ENCODE data around the gene ZNF608. TPM values are rescaled to one million over a fixed set of nuclear protein-coding genes. Genes with fewer than 3 reads are reported as not detected.

The ZNF608 gene
- total RNA-seq, 1 experiment from 2014 or later = 17.5 TPM

- Histone ChIP-seq H3K4me3 (ENCODE audit: low read depth, low read length) (no peak overlapping the region), H3K27me3 (replicated peaks; ENCODE audit: control insufficient read depth, insufficient read depth, low read length) (no peaks in the 10 kb centered on the region), H3K4me1 (peaks cover 33% of the 10 kb centered on the region), H3K9me3 (no peaks in the 10 kb centered on the region), H3K36me3 (ENCODE audit: control insufficient read depth, insufficient read depth, low read length) (no peaks in the 10 kb centered on the region)
- no peaks in the 10 kb centered on the region for H3K9me3 Mint-ChIP-seq (ENCODE audit: unreplicated experiment)
- DNase-seq = no peak
- H3K27ac Mint-ChIP-seq (ENCODE audit: unreplicated experiment) = no peak overlapping the region
- intact Hi-C loops (cut with micrococcal nuclease; ENCODE audit: unreplicated experiment) = loop anchor here (5.0 kb wide), 1 partner anchor 659 kb away; no protein-coding TSS in a partner anchor
- no TSS peak for BruUV-seq (replicated peaks)
- H3K4me1 Mint-ChIP-seq (ENCODE audit: low read depth, unreplicated experiment) = peaks cover 12% of the 10 kb centered on the region
- no peak overlapping the region for H3K4me3 Mint-ChIP-seq (ENCODE audit: unreplicated experiment)
- CTCF ChIA-PET = no interaction called here
- peaks cover 9% of the 10 kb centered on the region for H3K36me3 Mint-ChIP-seq (ENCODE audit: insufficient read depth, unreplicated experiment)
- no peaks in the 10 kb centered on the region for H3K27me3 Mint-ChIP-seq (ENCODE audit: insufficient read depth, unreplicated experiment)
- POLR2A ChIA-PET = no interaction called here
- TF ChIP-seq, protein P1, sequence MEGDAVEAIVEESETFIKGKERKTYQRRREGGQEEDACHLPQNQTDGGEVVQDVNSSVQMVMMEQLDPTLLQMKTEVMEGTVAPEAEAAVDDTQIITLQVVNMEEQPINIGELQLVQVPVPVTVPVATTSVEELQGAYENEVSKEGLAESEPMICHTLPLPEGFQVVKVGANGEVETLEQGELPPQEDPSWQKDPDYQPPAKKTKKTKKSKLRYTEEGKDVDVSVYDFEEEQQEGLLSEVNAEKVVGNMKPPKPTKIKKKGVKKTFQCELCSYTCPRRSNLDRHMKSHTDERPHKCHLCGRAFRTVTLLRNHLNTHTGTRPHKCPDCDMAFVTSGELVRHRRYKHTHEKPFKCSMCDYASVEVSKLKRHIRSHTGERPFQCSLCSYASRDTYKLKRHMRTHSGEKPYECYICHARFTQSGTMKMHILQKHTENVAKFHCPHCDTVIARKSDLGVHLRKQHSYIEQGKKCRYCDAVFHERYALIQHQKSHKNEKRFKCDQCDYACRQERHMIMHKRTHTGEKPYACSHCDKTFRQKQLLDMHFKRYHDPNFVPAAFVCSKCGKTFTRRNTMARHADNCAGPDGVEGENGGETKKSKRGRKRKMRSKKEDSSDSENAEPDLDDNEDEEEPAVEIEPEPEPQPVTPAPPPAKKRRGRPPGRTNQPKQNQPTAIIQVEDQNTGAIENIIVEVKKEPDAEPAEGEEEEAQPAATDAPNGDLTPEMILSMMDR (IDR thresholded peaks at IDR 0.05; ENCODE audit: insufficient read depth in 1 of 2, low read depth in 1 of 2, low read length in 1 of 2, severe bottlenecking in 1 of 2, unreplicated experiment in 1 of 2) = no peak
These were observed 6.6 kb upstream of the ZNF608 start for GRCh38 chr5:124752854-124753720.

DNA sequence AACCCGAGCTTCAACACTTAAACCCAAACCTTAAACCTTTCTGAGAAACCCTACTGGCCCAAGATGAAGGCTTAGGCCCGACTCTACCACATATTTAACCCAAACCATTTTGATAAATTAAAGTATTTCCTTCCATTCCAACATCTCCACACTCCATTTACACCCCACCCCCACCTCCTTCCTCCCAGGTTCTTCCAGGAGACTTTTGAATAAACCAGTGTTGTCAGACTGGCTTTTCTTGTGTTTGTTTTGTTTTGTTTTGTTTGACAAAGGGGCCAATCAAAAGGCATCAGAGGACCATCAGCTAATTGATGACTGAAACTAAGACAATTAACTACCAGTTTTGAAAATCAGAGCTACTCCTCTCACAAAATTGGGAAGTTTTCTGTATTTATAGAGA lies 4.6 kb upstream of the ZNF608 start:
- intact Hi-C loops (cut with micrococcal nuclease; ENCODE audit: unreplicated experiment) = loop anchor here (5.0 kb wide), 1 partner anchor 661 kb away; no protein-coding TSS in a partner anchor
- CTCF ChIA-PET = no interaction called here
- Mint-ChIP-seq H3K27ac (ENCODE audit: unreplicated experiment) (peak overlapping the region; percentile 42), H3K27me3 (ENCODE audit: insufficient read depth, unreplicated experiment) (no peaks in the 10 kb centered on the region), H3K36me3 (ENCODE audit: insufficient read depth, unreplicated experiment) (peaks cover 17% of the 10 kb centered on the region), H3K4me3 (ENCODE audit: unreplicated experiment) (peak overlapping the region; percentile 22), H3K4me1 (ENCODE audit: low read depth, unreplicated experiment) (peaks cover 12% of the 10 kb centered on the region), H3K9me3 (ENCODE audit: unreplicated experiment) (no peaks in the 10 kb centered on the region)
- no TSS peak for BruUV-seq (replicated peaks)
- Histone ChIP-seq H3K4me3 (ENCODE audit: low read depth, low read length) (no peak overlapping the region), H3K36me3 (ENCODE audit: control insufficient read depth, insufficient read depth, low read length) (no peaks in the 10 kb centered on the region), H3K27me3 (replicated peaks; ENCODE audit: control insufficient read depth, insufficient read depth, low read length) (no peaks in the 10 kb centered on the region), H3K4me1 (peaks cover 33% of the 10 kb centered on the region), H3K9me3 (no peaks in the 10 kb centered on the region)
- TF ChIP-seq, protein P1 (IDR thresholded peaks at IDR 0.05; ENCODE audit: insufficient read depth in 1 of 2, low read depth in 1 of 2, low read length in 1 of 2, severe bottlenecking in 1 of 2, unreplicated experiment in 1 of 2) = no peak
- POLR2A ChIA-PET = no interaction called here
- DNase-seq = no peak

DNA sequence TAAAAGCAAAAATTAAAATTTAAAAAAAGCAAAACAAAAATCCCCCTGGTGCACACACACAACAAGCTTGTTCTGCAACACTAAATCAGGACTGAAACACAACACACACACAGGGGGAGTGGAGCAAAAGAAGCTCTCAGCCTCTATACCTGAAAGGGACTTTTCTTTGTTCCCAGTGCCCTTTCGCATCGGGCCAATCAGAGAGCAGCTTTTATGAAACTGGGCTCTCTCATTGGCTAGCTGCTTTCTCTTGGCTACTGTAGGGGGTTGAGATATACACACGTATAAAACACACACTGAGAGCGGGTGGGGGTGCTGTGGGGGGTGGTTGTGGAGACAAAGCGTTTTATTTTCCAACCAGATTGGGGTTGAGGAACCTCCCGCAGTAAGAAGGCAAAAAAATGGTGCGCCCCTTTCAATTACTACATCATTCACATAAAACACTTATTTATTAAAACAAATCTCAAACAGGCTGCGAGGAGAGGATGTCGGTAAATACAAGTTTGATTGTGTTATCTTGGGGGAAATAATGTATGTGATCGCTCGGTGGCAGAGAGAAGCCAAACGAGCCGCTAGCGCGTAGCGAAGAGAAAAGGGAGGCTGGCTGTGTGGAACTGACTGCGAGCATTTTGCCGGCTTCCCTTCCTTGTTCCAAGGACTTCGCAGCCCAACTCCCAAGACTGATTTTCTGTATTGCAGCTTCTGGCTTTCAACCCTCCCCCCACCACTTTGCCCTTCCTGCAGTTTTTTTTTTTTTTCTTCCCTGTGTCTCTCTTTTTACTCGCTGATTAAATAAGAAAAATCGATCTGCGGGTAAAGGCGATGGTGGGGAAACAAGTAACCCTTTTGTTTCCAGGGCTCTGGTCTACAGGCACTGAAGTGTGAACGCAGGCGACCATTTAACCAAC lies 2.5 kb upstream of the ZNF608 start:
- TF ChIP-seq, protein P1 (IDR thresholded peaks at IDR 0.05; ENCODE audit: insufficient read depth in 1 of 2, low read depth in 1 of 2, low read length in 1 of 2, severe bottlenecking in 1 of 2, unreplicated experiment in 1 of 2) = no peak
- H3K27me3 Mint-ChIP-seq (ENCODE audit: insufficient read depth, unreplicated experiment) = no peaks in the 10 kb centered on the region
- no peaks in the 10 kb centered on the region for H3K9me3 Mint-ChIP-seq (ENCODE audit: unreplicated experiment)
- TSS peak; percentile 94 for BruUV-seq (replicated peaks)
- peak; percentile 89 to 95 for DNase-seq
- H3K9me3 ChIP-seq = no peaks in the 10 kb centered on the region
- intact Hi-C loops (cut with micrococcal nuclease; ENCODE audit: unreplicated experiment) = loop anchor here (1.0 to 5.0 kb wide), 8 partner anchors 88 to 462 kb away; no protein-coding TSS in a partner anchor
- H3K4me1 ChIP-seq = peaks cover 48% of the 10 kb centered on the region
- POLR2A ChIA-PET = interaction anchor here (0.5 to 1.7 kb wide), 23 partner anchors 10 to 1846 kb away, joined by 3 to 27 read pairs (median 5); partner anchors contain the start of gene ALDH7A1
- H3K36me3 ChIP-seq (ENCODE audit: control insufficient read depth, insufficient read depth, low read length) = no peaks in the 10 kb centered on the region
- no peak overlapping the region for H3K4me3 Mint-ChIP-seq (ENCODE audit: unreplicated experiment)
- no peaks in the 10 kb centered on the region for H3K27me3 ChIP-seq (replicated peaks; ENCODE audit: control insufficient read depth, insufficient read depth, low read length)
- H3K27ac Mint-ChIP-seq (ENCODE audit: unreplicated experiment) = peak overlapping the region; percentile 93
- H3K4me3 ChIP-seq (ENCODE audit: low read depth, low read length) = peak overlapping the region; percentile 62
- peaks cover 12% of the 10 kb centered on the region for H3K4me1 Mint-ChIP-seq (ENCODE audit: low read depth, unreplicated experiment)
- CTCF ChIA-PET = interaction anchor here (0.6 to 1.3 kb wide), 9 partner anchors 8 to 264 kb away, joined by 3 to 14 read pairs (median 3); no protein-coding TSS in a partner anchor
- peaks cover 17% of the 10 kb centered on the region for H3K36me3 Mint-ChIP-seq (ENCODE audit: insufficient read depth, unreplicated experiment)
